IMR-90 (cell line): ENCODE results near the gene CHST10. TPM values are rescaled to one million over a fixed set of nuclear protein-coding genes. Genes with fewer than 3 reads are reported as not detected.

ENCODE experiments used
- ATAC-seq: fragments of 200-7000 bp; cut with Tn5 transposase; 2 replicates; pipeline ENCODE4 v1.9.1; 2020; ENCODE audit warnings: low read depth, mild to moderate bottlenecking, moderate library complexity
- BruUV-seq: library from RNA; stranded (reverse); fragments of 400-500 nt; replicated peaks from 2 replicates; lab custom pipeline; 2021; lab: Mats Ljungman, UMichigan
- CTCF ChIA-PET: fragments of 300-600 bp; formaldehyde crosslinking; extraction: SDS; loops from one replicate; lab custom pipeline; 2021; ENCODE audit warnings: antibody characterized with exemption; lab: Yijun Ruan, JAX
- POLR2A ChIA-PET: fragments of 300-600 bp; sonication (Branson Sonifier 250); formaldehyde crosslinking; loops from one replicate; lab custom pipeline; 2022; ENCODE audit warnings: antibody characterized with exemption; ENCODE audit not compliant: unreplicated experiment; lab: Charles Lee
- DNase-seq: peaks from one replicate; pipeline ENCODE4 v3.0.0; 2013
- H2AFZ ChIP-seq: replicated peaks from 2 replicates; pipeline ENCODE3; 2013; ENCODE audit warnings: low read length, mild to moderate bottlenecking; ENCODE audit not compliant: poor library complexity
- H2AK5ac ChIP-seq: 2 replicates; pipeline ENCODE4 v1.6.1; 2013; ENCODE audit warnings: low read depth, low read length, inconsistent platforms
- H2AK9ac ChIP-seq: replicated peaks from 2 replicates; pipeline ENCODE3; 2013; ENCODE audit warnings: mild to moderate bottlenecking, low read depth, low read length, moderate library complexity; ENCODE audit not compliant: poor library complexity
- H2BK120ac ChIP-seq: 2 replicates; pipeline ENCODE4 v1.6.1; 2013; ENCODE audit warnings: low read depth, low read length, inconsistent platforms
- H2BK15ac ChIP-seq: 3 replicates; pipeline ENCODE4 v1.6.1; 2013; ENCODE audit warnings: low read depth, low read length, inconsistent platforms
- H2BK20ac ChIP-seq: 2 replicates; pipeline ENCODE4 v1.6.1; 2013; ENCODE audit warnings: low read depth, mild to moderate bottlenecking, inconsistent platforms, low read length, moderate library complexity
- H2BK5ac ChIP-seq: 2 replicates; pipeline ENCODE4 v1.6.1; 2013; ENCODE audit warnings: mild to moderate bottlenecking, low read depth, low read length, inconsistent platforms; ENCODE audit not compliant: poor library complexity, severe bottlenecking
- H3K14ac ChIP-seq: replicated peaks from 2 replicates; pipeline ENCODE4 v1.6.1; 2013; ENCODE audit warnings: low read depth, low read length, inconsistent platforms
- H3K18ac ChIP-seq: 2 replicates; pipeline ENCODE4 v1.6.1; 2013; ENCODE audit warnings: low read depth, low read length, control low read depth
- H3K23ac ChIP-seq: 2 replicates; pipeline ENCODE4 v1.6.1; 2013; ENCODE audit warnings: low read depth, low read length, inconsistent platforms
- H3K27ac ChIP-seq: 2 replicates; pipeline ENCODE4 v1.5.1; 2013; ENCODE audit warnings: mild to moderate bottlenecking, control low read depth, low read length; ENCODE audit not compliant: insufficient read depth
- H3K27me3 ChIP-seq: 2 replicates; pipeline ENCODE4 v1.6.1; 2013; ENCODE audit warnings: low read length; ENCODE audit not compliant: control insufficient read depth, insufficient read depth
- H3K36me3 ChIP-seq: 2 replicates; pipeline ENCODE4 v1.6.1; 2013; ENCODE audit warnings: low read length, mixed read lengths; ENCODE audit not compliant: control insufficient read depth, insufficient read depth
- H3K4ac ChIP-seq: 2 replicates; pipeline ENCODE4 v1.6.1; 2013; ENCODE audit warnings: low read depth, low read length, inconsistent platforms
- H3K4me1 ChIP-seq: 2 replicates; pipeline ENCODE4 v1.6.1; 2013; ENCODE audit warnings: low read length, mixed read lengths; ENCODE audit not compliant: control insufficient read depth, insufficient read depth
- H3K4me2 ChIP-seq: 2 replicates; pipeline ENCODE4 v1.6.1; 2013; ENCODE audit warnings: low read depth, mild to moderate bottlenecking, control low read depth, low read length, moderate library complexity
- H3K4me3 ChIP-seq: 2 replicates; pipeline ENCODE4 v1.5.1; 2013; ENCODE audit warnings: low read depth, mild to moderate bottlenecking, control low read depth, low read length, moderate library complexity; ENCODE audit not compliant: insufficient read depth
- H3K56ac ChIP-seq: 2 replicates; pipeline ENCODE4 v1.6.1; 2013; ENCODE audit warnings: low read length, inconsistent platforms; ENCODE audit not compliant: insufficient read depth; ENCODE audit errors: extremely low read depth
- H3K79me1 ChIP-seq, 2 experiments: 2 replicates each; pipeline ENCODE4 v1.6.1; 2013; ENCODE audit warnings: low read length in 2 of 2, inconsistent platforms in 1 of 2, low read depth in 1 of 2
- H3K9ac ChIP-seq: 2 replicates; pipeline ENCODE4 v1.6.1; 2013; ENCODE audit warnings: low read depth, low read length, control low read depth
- H3K9me1 ChIP-seq: 2 replicates; pipeline ENCODE4 v1.6.1; 2013; ENCODE audit warnings: low read length, inconsistent platforms; ENCODE audit not compliant: insufficient read depth
- H3K9me3 ChIP-seq: 2 replicates; pipeline ENCODE4 v1.6.1; 2013; ENCODE audit warnings: low read length; ENCODE audit not compliant: control insufficient read depth, insufficient read depth
- H4K20me1 ChIP-seq: 2 replicates; pipeline ENCODE4 v1.6.1; 2013; ENCODE audit warnings: low read length, inconsistent platforms; ENCODE audit not compliant: insufficient read depth
- H4K5ac ChIP-seq: 2 replicates; pipeline ENCODE4 v1.6.1; 2013; ENCODE audit warnings: mild to moderate bottlenecking, low read depth, low read length, control low read depth
- H4K8ac ChIP-seq, 2 experiments: 2 replicates each; pipeline ENCODE4 v1.6.1; 2013; ENCODE audit warnings: low read depth in 2 of 2, low read length in 2 of 2, control low read depth in 1 of 2, inconsistent platforms in 1 of 2
- H4K91ac ChIP-seq: 2 replicates; pipeline ENCODE4 v1.6.1; 2013; ENCODE audit warnings: low read depth, low read length, inconsistent platforms; ENCODE audit not compliant: insufficient read depth
- CEBPB ChIP-seq: IDR thresholded peaks from 2 replicates; pipeline ENCODE4 v1.6.1; 2012; ENCODE audit warnings: low read depth, low read length, improper control_type of control experiment
- CHD1 ChIP-seq: IDR thresholded peaks from 2 replicates; pipeline ENCODE4 v1.6.1; 2012; ENCODE audit warnings: low read depth, low read length, improper control_type of control experiment
- FOS ChIP-seq: fragments of 150-350 bp; IDR thresholded peaks from 2 replicates; pipeline ENCODE4 v1.6.1; 2016; ENCODE audit warnings: low read depth, low read length
- MAFK ChIP-seq: IDR thresholded peaks from 2 replicates; pipeline ENCODE4 v1.6.1; 2012; ENCODE audit warnings: low read depth, low read length, improper control_type of control experiment
- NFE2L2 ChIP-seq: fragments of 150-350 bp; IDR thresholded peaks from 2 replicates; pipeline ENCODE4 v1.6.1; 2016; ENCODE audit warnings: low read depth, mild to moderate bottlenecking, low read length
- RAD21 ChIP-seq: IDR thresholded peaks from 2 replicates; pipeline ENCODE4 v1.6.1; 2012; ENCODE audit warnings: low read length, improper control_type of control experiment
- RCOR1 ChIP-seq: IDR thresholded peaks from 2 replicates; pipeline ENCODE4 v1.6.1; 2012; ENCODE audit warnings: mild to moderate bottlenecking, low read length, improper control_type of control experiment; ENCODE audit not compliant: insufficient replicate concordance
- RFX5 ChIP-seq: IDR thresholded peaks from 2 replicates; pipeline ENCODE4 v1.8.0; 2012; ENCODE audit warnings: low read depth, mild to moderate bottlenecking, low read length, moderate library complexity
- dilution Hi-C: fragments of 300-500 bp; cut with HindIII; formaldehyde crosslinking; loops from one replicate; pipeline ENCODE4 v1.14.3; 2018; ENCODE audit warnings: low sequenced_read_pairs; ENCODE audit not compliant: unreplicated experiment
- in situ Hi-C: fragments of 300-500 bp; cut with MboI; formaldehyde crosslinking; loops from 3 replicates; pipeline ENCODE4 v1.14.3; 2019; ENCODE audit warnings: low sequenced_read_pairs, inconsistent platforms, mixed read lengths
- intact Hi-C: fragments of 100-400 bp; cut with micrococcal nuclease; formaldehyde crosslinking; loops from 2 replicates; pipeline ENCODE4 v1.10.0; 2022
- polyA plus RNA-seq, 3 experiments: library from polyadenylated mRNA; depleted of rRNA; stranded (reverse); fragments of >200 nt; gene quantifications; 2 replicates each; pipeline ENCODE4 v1.2.3, GENCODE V29; 2012; ENCODE audit warnings: low replicate concordance in 1 of 3
- total RNA-seq: library from RNA; depleted of rRNA; stranded (reverse); fragments of >200 nt; gene quantifications from 2 replicates; pipeline ENCODE4 v1.2.3, GENCODE V29; 2012
- TF ChIP-seq, protein P1 (sequence below): fragments of 150-350 bp; IDR thresholded peaks from 2 replicates; pipeline ENCODE4 v1.6.1; 2017; ENCODE audit warnings: mild to moderate bottlenecking, antibody characterized with exemption, low read length, low read depth
- TF ChIP-seq, protein P2 (sequence below): fragments of 150-350 bp; IDR thresholded peaks from 2 replicates; pipeline ENCODE4 v1.6.1; 2016; ENCODE audit warnings: low read depth, mild to moderate bottlenecking, low read length, moderate library complexity, borderline replicate concordance
- TF ChIP-seq, protein P3 (sequence below): conservative IDR thresholded peaks from 2 replicates; pipeline ENCODE4 v1.5.1; 2012; ENCODE audit warnings: mild to moderate bottlenecking, low read depth, low read length, improper control_type of control experiment

Gene CHST10
- total and polyA plus RNA-seq, 2 of the 4 experiments (the other 2 are of a cell fraction), result 6.9 to 8.6 TPM

DNA sequence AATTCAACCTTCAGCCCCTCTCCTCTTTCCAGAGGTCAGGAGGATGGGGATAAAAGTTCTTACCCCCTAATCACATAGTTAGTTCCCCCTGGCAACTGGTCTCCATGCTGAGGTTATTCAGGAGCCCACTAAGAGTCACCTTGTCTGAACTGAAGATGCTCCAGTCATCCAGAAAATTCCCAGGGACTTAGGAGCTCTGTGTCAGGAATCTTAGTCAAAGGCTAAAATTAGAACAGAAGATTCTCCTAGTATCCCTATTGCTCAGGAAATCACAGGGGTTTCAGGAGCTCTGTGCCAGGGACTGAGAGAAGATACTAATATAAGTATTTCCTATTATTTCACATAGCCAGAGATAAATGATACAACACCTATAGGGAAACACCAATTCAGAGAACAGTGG lies 57.9 kb downstream of the CHST10 start:
- no peak overlapping the region for H3K18ac ChIP-seq
- H3K4ac ChIP-seq, result no peak overlapping the region
- no peaks in the 10 kb centered on the region for H3K9me1 ChIP-seq
- no peak for ATAC-seq
- H2BK120ac ChIP-seq, result no peak overlapping the region
- intact Hi-C loops (no loop called here), in situ Hi-C loops (no loop called here), dilution Hi-C loops (no loop called here)
- no peak overlapping the region for H3K56ac ChIP-seq
- CTCF ChIA-PET, result no interaction called here
- BruUV-seq, result no TSS peak
- POLR2A ChIA-PET, result no interaction called here
- no peaks in the 10 kb centered on the region for H3K36me3 ChIP-seq
- no peak overlapping the region for H3K27ac ChIP-seq
- H4K91ac ChIP-seq, result no peak overlapping the region
- H2BK5ac ChIP-seq, result no peak overlapping the region
- H2BK15ac ChIP-seq, result no peak overlapping the region
- no peak for TF ChIP-seq CEBPB
- TF ChIP-seq, protein P1, sequence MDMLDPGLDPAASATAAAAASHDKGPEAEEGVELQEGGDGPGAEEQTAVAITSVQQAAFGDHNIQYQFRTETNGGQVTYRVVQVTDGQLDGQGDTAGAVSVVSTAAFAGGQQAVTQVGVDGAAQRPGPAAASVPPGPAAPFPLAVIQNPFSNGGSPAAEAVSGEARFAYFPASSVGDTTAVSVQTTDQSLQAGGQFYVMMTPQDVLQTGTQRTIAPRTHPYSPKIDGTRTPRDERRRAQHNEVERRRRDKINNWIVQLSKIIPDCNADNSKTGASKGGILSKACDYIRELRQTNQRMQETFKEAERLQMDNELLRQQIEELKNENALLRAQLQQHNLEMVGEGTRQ, result no peak
- TF ChIP-seq RAD21, result no peak
- TF ChIP-seq, protein P2, sequence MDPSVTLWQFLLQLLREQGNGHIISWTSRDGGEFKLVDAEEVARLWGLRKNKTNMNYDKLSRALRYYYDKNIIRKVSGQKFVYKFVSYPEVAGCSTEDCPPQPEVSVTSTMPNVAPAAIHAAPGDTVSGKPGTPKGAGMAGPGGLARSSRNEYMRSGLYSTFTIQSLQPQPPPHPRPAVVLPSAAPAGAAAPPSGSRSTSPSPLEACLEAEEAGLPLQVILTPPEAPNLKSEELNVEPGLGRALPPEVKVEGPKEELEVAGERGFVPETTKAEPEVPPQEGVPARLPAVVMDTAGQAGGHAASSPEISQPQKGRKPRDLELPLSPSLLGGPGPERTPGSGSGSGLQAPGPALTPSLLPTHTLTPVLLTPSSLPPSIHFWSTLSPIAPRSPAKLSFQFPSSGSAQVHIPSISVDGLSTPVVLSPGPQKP, result no peak
- no peak for TF ChIP-seq FOS
- TF ChIP-seq RCOR1, result no peak
- TF ChIP-seq CHD1, result no peak
- TF ChIP-seq RFX5, result no peak
- no peak for TF ChIP-seq NFE2L2
- TF ChIP-seq MAFK, result no peak
- TF ChIP-seq, protein P3, sequence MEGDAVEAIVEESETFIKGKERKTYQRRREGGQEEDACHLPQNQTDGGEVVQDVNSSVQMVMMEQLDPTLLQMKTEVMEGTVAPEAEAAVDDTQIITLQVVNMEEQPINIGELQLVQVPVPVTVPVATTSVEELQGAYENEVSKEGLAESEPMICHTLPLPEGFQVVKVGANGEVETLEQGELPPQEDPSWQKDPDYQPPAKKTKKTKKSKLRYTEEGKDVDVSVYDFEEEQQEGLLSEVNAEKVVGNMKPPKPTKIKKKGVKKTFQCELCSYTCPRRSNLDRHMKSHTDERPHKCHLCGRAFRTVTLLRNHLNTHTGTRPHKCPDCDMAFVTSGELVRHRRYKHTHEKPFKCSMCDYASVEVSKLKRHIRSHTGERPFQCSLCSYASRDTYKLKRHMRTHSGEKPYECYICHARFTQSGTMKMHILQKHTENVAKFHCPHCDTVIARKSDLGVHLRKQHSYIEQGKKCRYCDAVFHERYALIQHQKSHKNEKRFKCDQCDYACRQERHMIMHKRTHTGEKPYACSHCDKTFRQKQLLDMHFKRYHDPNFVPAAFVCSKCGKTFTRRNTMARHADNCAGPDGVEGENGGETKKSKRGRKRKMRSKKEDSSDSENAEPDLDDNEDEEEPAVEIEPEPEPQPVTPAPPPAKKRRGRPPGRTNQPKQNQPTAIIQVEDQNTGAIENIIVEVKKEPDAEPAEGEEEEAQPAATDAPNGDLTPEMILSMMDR, result no peak
- no peak overlapping the region for H3K9ac ChIP-seq
- H3K9me3 ChIP-seq, result peaks cover 4% of the 10 kb centered on the region
- no peak overlapping the region for H4K8ac ChIP-seq
- no peak overlapping the region for H3K4me3 ChIP-seq
- DNase-seq, result peak; percentile 20
- H4K20me1 ChIP-seq, result no peaks in the 10 kb centered on the region
- no peaks in the 10 kb centered on the region for H3K4me1 ChIP-seq
- no peak overlapping the region for H2AFZ ChIP-seq
- peaks cover 9% of the 10 kb centered on the region for H3K27me3 ChIP-seq
- H3K79me1 ChIP-seq, result no peaks in the 10 kb centered on the region
- no peak overlapping the region for H2BK20ac ChIP-seq
- H3K4me2 ChIP-seq, result no peak overlapping the region
- H2AK9ac ChIP-seq, result no peak overlapping the region
- H3K14ac ChIP-seq, result no peak overlapping the region
- no peak overlapping the region for H4K5ac ChIP-seq
- no peak overlapping the region for H2AK5ac ChIP-seq
- H3K23ac ChIP-seq, result no peak overlapping the region
